Astrocyte (in vitro differentiated cells and primary cell): Measurements from ENCODE around the gene TENM4. TPM values are rescaled to one million over a fixed set of nuclear protein-coding genes. Genes with fewer than 3 reads are reported as not detected.
A peak's percentile ranks its signal among the peaks of the same experiment; 100 is the strongest.

Experiments
- DNase-seq: peaks from one replicate; pipeline ENCODE4 v3.0.0-alpha.2; 2010; ENCODE audit warnings: low read depth
- FAIRE-seq: peaks from 2 replicates; lab custom pipeline; 2011; peaks lifted over from hg19 to GRCh38; lab: Jason Lieb, UNC
- H2AFZ ChIP-seq: 2 replicates; pipeline ENCODE4 v1.6.0; 2012; ENCODE audit warnings: low read depth, low read length, inconsistent platforms
- H3K27ac ChIP-seq: 2 replicates; pipeline ENCODE4 v1.5.1; 2011; ENCODE audit warnings: low read depth, low read length, inconsistent platforms
- H3K27me3 ChIP-seq: 2 replicates; pipeline ENCODE4 v1.6.0; 2011; ENCODE audit warnings: low read length, inconsistent platforms; ENCODE audit not compliant: insufficient read depth
- H3K36me3 ChIP-seq: 2 replicates; pipeline ENCODE4 v1.5.1; 2011; ENCODE audit warnings: low read length, inconsistent platforms; ENCODE audit not compliant: insufficient read depth
- H3K4me1 ChIP-seq: 2 replicates; pipeline ENCODE4 v1.5.1; 2011; ENCODE audit warnings: low read length, inconsistent platforms; ENCODE audit not compliant: insufficient read depth
- H3K4me2 ChIP-seq: 2 replicates; pipeline ENCODE4 v1.6.0; 2012; ENCODE audit warnings: low read length, inconsistent platforms
- H3K4me3 ChIP-seq: 2 replicates; pipeline ENCODE4 v1.5.1; 2011; ENCODE audit warnings: low read depth, mild to moderate bottlenecking, low read length, inconsistent platforms; ENCODE audit not compliant: insufficient read depth
- H3K79me2 ChIP-seq: 2 replicates; pipeline ENCODE4 v1.6.0; 2012; ENCODE audit warnings: mild to moderate bottlenecking, low read length, inconsistent platforms; ENCODE audit not compliant: insufficient read depth
- H3K9ac ChIP-seq: 2 replicates; pipeline ENCODE4 v1.6.0; 2012; ENCODE audit warnings: mild to moderate bottlenecking, low read length, inconsistent platforms
- H3K9me3 ChIP-seq: 2 replicates; pipeline ENCODE4 v1.5.1; 2012; ENCODE audit warnings: low read depth, mild to moderate bottlenecking, low read length, inconsistent platforms; ENCODE audit not compliant: insufficient read depth
- H4K20me1 ChIP-seq: 2 replicates; pipeline ENCODE4 v1.6.0; 2012; ENCODE audit warnings: low read length, inconsistent platforms; ENCODE audit not compliant: insufficient read depth
- H3K27ac Mint-ChIP-seq: one replicate; pipeline ENCODE4 v1.8.0; 2021; ENCODE audit warnings: mild to moderate bottlenecking, mixed read lengths; ENCODE audit not compliant: unreplicated experiment
- H3K27me3 Mint-ChIP-seq: one replicate; pipeline ENCODE4 v1.8.0; 2021; ENCODE audit warnings: low read depth, mixed read lengths; ENCODE audit not compliant: unreplicated experiment
- H3K36me3 Mint-ChIP-seq: one replicate; pipeline ENCODE4 v1.8.0; 2021; ENCODE audit warnings: low read depth, mixed read lengths; ENCODE audit not compliant: unreplicated experiment
- H3K4me1 Mint-ChIP-seq: one replicate; pipeline ENCODE4 v1.8.0; 2021; ENCODE audit warnings: low read depth, mixed read lengths; ENCODE audit not compliant: unreplicated experiment
- H3K4me3 Mint-ChIP-seq: one replicate; pipeline ENCODE4 v1.8.0; 2021; ENCODE audit warnings: mild to moderate bottlenecking, moderate library complexity, mixed read lengths; ENCODE audit not compliant: unreplicated experiment
- H3K9me3 Mint-ChIP-seq: one replicate; pipeline ENCODE4 v1.8.0; 2021; ENCODE audit warnings: mild to moderate bottlenecking, mixed read lengths; ENCODE audit not compliant: unreplicated experiment
- EZH2 ChIP-seq: IDR thresholded peaks from 2 replicates; pipeline ENCODE4 v1.6.1; 2012; ENCODE audit warnings: mild to moderate bottlenecking, low read length, inconsistent platforms; ENCODE audit not compliant: insufficient read depth
- total RNA-seq: library from RNA; stranded (reverse); gene quantifications from 2 replicates; pipeline ENCODE4 v1.2.1, GENCODE V29; 2021
- TF ChIP-seq, protein P1 (sequence below): IDR thresholded peaks from 2 replicates; pipeline ENCODE4 v1.5.1; 2011; ENCODE audit warnings: low read depth, mild to moderate bottlenecking, inconsistent platforms, low read length, moderate library complexity; ENCODE audit not compliant: insufficient read depth

Gene TENM4
- total RNA-seq, 1 donor from 2014 or later: 7.5 TPM

DNA sequence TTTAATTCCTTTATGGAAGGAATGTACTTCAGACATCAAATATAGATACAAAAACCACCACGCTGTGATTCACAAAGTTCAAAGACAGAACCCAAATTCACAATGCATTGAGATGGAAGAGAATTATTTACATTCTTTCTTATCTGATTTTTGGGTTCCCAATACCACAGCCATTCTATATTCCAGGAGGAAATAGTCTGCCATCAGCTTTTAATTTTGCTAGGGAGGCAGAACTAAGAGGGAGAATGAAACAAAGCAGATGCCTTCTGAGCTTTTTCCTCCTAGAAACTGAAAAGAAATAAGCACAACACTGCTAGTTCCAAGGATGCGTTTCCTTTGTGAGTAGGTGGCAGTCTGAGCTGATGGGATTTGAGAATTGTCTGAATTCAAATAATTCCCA, 583.1 kb downstream of the TENM4 start:
- H3K4me1 Mint-ChIP-seq: no peaks in the 10 kb centered on the region
- H3K27ac Mint-ChIP-seq: no peak overlapping the region
- DNase-seq (peak; percentile 67), FAIRE-seq (no peak)
- Histone ChIP-seq H2AFZ (no peak overlapping the region), H4K20me1 (no peaks in the 10 kb centered on the region), H3K27ac (no peak overlapping the region), H3K9ac (no peak overlapping the region), H3K9me3 (no peaks in the 10 kb centered on the region), H3K79me2 (no peaks in the 10 kb centered on the region), H3K27me3 (no peaks in the 10 kb centered on the region), H3K4me2 (peak overlapping the region; percentile 12), H3K4me1 (no peaks in the 10 kb centered on the region), H3K4me3 (no peak overlapping the region), H3K36me3 (no peaks in the 10 kb centered on the region)
- no peak for TF ChIP-seq EZH2
- TF ChIP-seq, protein P1, sequence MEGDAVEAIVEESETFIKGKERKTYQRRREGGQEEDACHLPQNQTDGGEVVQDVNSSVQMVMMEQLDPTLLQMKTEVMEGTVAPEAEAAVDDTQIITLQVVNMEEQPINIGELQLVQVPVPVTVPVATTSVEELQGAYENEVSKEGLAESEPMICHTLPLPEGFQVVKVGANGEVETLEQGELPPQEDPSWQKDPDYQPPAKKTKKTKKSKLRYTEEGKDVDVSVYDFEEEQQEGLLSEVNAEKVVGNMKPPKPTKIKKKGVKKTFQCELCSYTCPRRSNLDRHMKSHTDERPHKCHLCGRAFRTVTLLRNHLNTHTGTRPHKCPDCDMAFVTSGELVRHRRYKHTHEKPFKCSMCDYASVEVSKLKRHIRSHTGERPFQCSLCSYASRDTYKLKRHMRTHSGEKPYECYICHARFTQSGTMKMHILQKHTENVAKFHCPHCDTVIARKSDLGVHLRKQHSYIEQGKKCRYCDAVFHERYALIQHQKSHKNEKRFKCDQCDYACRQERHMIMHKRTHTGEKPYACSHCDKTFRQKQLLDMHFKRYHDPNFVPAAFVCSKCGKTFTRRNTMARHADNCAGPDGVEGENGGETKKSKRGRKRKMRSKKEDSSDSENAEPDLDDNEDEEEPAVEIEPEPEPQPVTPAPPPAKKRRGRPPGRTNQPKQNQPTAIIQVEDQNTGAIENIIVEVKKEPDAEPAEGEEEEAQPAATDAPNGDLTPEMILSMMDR: no peak
- H3K27me3 Mint-ChIP-seq: peaks cover 2% of the 10 kb centered on the region
- H3K36me3 Mint-ChIP-seq: no peaks in the 10 kb centered on the region
- no peak overlapping the region for H3K4me3 Mint-ChIP-seq
- no peaks in the 10 kb centered on the region for H3K9me3 Mint-ChIP-seq

DNA sequence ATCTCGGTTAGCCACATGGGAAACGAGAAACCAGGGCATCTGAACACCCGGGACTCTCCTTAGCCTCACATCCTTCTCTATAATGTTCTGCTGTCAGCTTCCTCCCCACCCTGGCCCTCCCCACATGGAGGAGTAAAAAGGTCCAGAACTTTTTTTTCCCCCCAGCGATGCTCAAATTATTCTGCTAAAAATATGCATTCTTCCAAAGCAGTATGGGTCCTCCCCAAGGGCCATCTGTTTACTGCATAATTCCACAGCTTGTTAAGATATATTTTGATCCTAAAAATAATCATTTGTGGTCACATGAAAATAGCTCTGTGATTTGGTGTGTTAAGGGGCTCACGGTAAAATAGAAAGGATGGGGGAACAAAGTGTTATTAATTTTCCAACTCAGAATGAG, 584.6 kb downstream of the TENM4 start:
- no peak overlapping the region for H3K4me2 ChIP-seq
- H3K4me1 Mint-ChIP-seq: no peaks in the 10 kb centered on the region
- no peaks in the 10 kb centered on the region for H3K9me3 Mint-ChIP-seq
- H3K27me3 Mint-ChIP-seq: peaks cover 2% of the 10 kb centered on the region
- FAIRE-seq (no peak), DNase-seq (no peak)
- H2AFZ ChIP-seq: no peak overlapping the region
- H3K9ac ChIP-seq: no peak overlapping the region
- no peak overlapping the region for H3K27ac ChIP-seq
- no peak overlapping the region for H3K4me3 Mint-ChIP-seq
- no peak for TF ChIP-seq EZH2
- TF ChIP-seq, protein P1: no peak
- no peaks in the 10 kb centered on the region for H3K27me3 ChIP-seq
- H3K79me2 ChIP-seq: no peaks in the 10 kb centered on the region
- no peaks in the 10 kb centered on the region for H3K36me3 Mint-ChIP-seq
- H3K36me3 ChIP-seq: no peaks in the 10 kb centered on the region
- H3K27ac Mint-ChIP-seq: no peak overlapping the region
- H4K20me1 ChIP-seq: no peaks in the 10 kb centered on the region
- H3K4me3 ChIP-seq: no peak overlapping the region
- no peaks in the 10 kb centered on the region for H3K9me3 ChIP-seq
- no peaks in the 10 kb centered on the region for H3K4me1 ChIP-seq

DNA sequence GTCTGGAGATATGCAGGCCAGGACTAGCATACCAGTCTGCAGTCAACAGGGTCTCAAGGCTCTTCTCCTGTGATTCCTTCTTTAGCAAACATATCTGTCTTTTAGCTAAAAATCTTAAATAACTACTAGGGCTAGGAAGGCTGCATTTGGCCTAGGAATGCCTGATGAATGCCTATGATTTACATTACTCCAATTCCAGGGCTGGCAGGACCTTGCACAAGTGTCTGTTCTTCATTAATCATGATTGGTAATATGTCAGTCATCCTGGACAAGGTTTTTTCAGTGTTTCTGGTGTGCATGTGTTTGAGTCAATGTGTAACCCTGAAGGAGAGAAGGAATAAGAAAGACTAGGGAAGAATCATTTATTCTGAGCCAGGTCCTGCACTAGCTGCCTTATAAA, 585.7 kb downstream of the TENM4 start:
- H3K4me1 ChIP-seq: no peaks in the 10 kb centered on the region
- no peaks in the 10 kb centered on the region for H3K4me1 Mint-ChIP-seq
- H3K27me3 ChIP-seq: no peaks in the 10 kb centered on the region
- DNase-seq (no peak), FAIRE-seq (no peak)
- no peak overlapping the region for H3K4me3 ChIP-seq
- H3K27ac Mint-ChIP-seq: no peak overlapping the region
- TF ChIP-seq EZH2: no peak
- H3K9me3 Mint-ChIP-seq: no peaks in the 10 kb centered on the region
- H3K36me3 Mint-ChIP-seq: no peaks in the 10 kb centered on the region
- no peak overlapping the region for H3K27ac ChIP-seq
- H3K79me2 ChIP-seq: no peaks in the 10 kb centered on the region
- no peaks in the 10 kb centered on the region for H4K20me1 ChIP-seq
- no peak overlapping the region for H2AFZ ChIP-seq
- H3K9ac ChIP-seq: no peak overlapping the region
- H3K4me3 Mint-ChIP-seq: no peak overlapping the region
- H3K27me3 Mint-ChIP-seq: peaks cover 11% of the 10 kb centered on the region
- H3K4me2 ChIP-seq: no peak overlapping the region
- no peaks in the 10 kb centered on the region for H3K36me3 ChIP-seq
- no peaks in the 10 kb centered on the region for H3K9me3 ChIP-seq
